Measurements from ENCODE around the gene SLC2A11.

The SLC2A11 gene

GRCh38 chr22:23836692-23837495 lies 20.8 kb upstream of the SLC2A11 start:
- no peak for TF ChIP-seq CTCF (IDR thresholded peaks at IDR 0.05; ENCODE audit: low read depth, low read length)
- no peak for DNase-seq (ENCODE audit: extremely low read depth, low read depth)

GRCh38 chr22:23837496-23837859 lies 20.2 kb upstream of the SLC2A11 start:
- TF ChIP-seq CTCF (IDR thresholded peaks at IDR 0.05; ENCODE audit: low read depth, low read length) = no peak
- DNase-seq (ENCODE audit: extremely low read depth, low read depth) = no peak

GRCh38 chr22:23837911-23838680 lies 19.6 kb upstream of the SLC2A11 start:
- no peak for TF ChIP-seq CTCF (IDR thresholded peaks at IDR 0.05; ENCODE audit: low read depth, low read length)
- no peak for DNase-seq (ENCODE audit: extremely low read depth, low read depth)

GRCh38 chr22:23838681-23839468 lies 18.8 kb upstream of the SLC2A11 start, which contains the start of gene DERL3:
TSS of gene DERL3 (minus strand) at chr22:23839006. CDS start at chr22:23838987, 19 bp downstream.
- TF ChIP-seq CTCF (IDR thresholded peaks at IDR 0.05; ENCODE audit: low read depth, low read length) = no peak

GRCh38 chr22:23840026-23840425 lies 17.6 kb upstream of the SLC2A11 start:
- no peak for DNase-seq (ENCODE audit: extremely low read depth, low read depth)
- no peak for TF ChIP-seq CTCF (IDR thresholded peaks at IDR 0.05; ENCODE audit: low read depth, low read length)

More at GRCh38 chr22:23838681-23839468, 18.8 kb upstream of the SLC2A11 start, which contains the start of gene DERL3:
- DNase-seq (ENCODE audit: extremely low read depth, low read depth) = peak; percentile 81

GRCh38 chr22:23841292-23841691 lies 16.4 kb upstream of the SLC2A11 start:
- TF ChIP-seq CTCF (IDR thresholded peaks at IDR 0.05; ENCODE audit: low read depth, low read length) = no peak
- no peak for DNase-seq (ENCODE audit: extremely low read depth, low read depth)

All from AG09319 (cell line).